Muscle of leg (tissue), 11 donors: Measurements from ENCODE around the gene ALB. TPM values are rescaled to one million over a fixed set of nuclear protein-coding genes. Genes with fewer than 3 reads are reported as not detected.

Experiments used
- DNase-seq: peaks from one replicate; pipeline ENCODE4 v3.0.0; 2013
- H3K27ac ChIP-seq: one replicate; pipeline ENCODE4 v1.5.1; 2013; ENCODE audit warnings: mild to moderate bottlenecking, low read length, control low read depth
- H3K27me3 ChIP-seq: one replicate; pipeline ENCODE4 v1.6.1; 2013; ENCODE audit warnings: low read length; ENCODE audit not compliant: control insufficient read depth, insufficient read depth
- H3K36me3 ChIP-seq: one replicate; pipeline ENCODE4 v1.6.1; 2013; ENCODE audit warnings: low read length; ENCODE audit not compliant: control insufficient read depth, insufficient read depth
- H3K4me1 ChIP-seq: one replicate; pipeline ENCODE4 v1.6.1; 2013; ENCODE audit warnings: low read length; ENCODE audit not compliant: control insufficient read depth, insufficient read depth
- H3K4me3 ChIP-seq: one replicate; pipeline ENCODE4 v1.5.1; 2013; ENCODE audit warnings: low read length, control low read depth
- H3K9me3 ChIP-seq: replicated peaks from 2 replicates; pipeline ENCODE4 v1.6.1; 2013; ENCODE audit warnings: low read depth, low read length; ENCODE audit not compliant: control insufficient read depth
- WGBS: methylation state at CpG from one replicate; pipeline ENCODE4 v1.1.5; 2013; ENCODE audit warnings: missing lambda C conversion rate; ENCODE audit not compliant: insufficient coverage; 5-methylcytosine and 5-hydroxymethylcytosine counted together
- polyA plus RNA-seq, 8 donors: library from polyadenylated mRNA; unstranded; fragments of 120-200 nt; gene quantifications; one replicate each; pipeline versions ENCODE4 v1.2.1 to v1.2.3, GENCODE V29; 2013; ENCODE audit warnings: inconsistent platforms in 1 of 8, low replicate concordance in 1 of 8; ENCODE audit not compliant: insufficient read length in 8 of 8, insufficient read depth in 1 of 8
- total RNA-seq: library from RNA; stranded (reverse); fragments of 120-200 nt; gene quantifications from one replicate; pipeline ENCODE4 v1.2.4, GENCODE V29; 2013

The ALB gene
- total and polyA plus RNA-seq, 9 donors = 0.72 to 376 (median 1.8) TPM

DNA sequence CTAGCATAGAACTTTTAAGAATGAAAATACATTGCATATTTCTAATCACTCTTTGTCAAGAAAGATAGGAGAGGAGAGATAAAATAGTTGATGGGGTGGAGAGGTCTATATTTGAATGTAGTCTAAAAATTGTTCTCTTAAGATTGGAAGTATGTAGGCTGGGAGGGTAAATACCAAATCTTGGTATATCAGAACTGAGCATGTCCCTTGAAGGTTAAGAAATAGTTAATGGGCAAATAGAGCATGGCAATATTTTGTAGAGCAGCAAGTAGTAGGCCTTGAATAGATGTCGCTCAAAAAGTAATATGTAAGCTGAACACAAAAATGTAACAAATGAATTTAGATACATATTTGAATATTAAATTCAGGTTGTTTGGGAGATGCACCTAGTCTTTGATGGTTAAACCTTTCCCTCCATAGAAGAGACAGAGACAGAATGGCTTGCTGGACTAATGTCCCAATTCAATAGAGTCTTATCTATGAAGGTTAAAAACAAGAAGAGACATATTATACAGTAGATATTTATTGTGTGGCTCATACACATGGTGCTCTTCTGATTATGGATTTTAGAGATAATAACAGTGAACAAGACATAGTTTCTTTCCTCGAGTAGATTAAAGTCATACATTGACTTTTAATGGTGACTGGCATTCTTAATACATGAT lies 12.5 kb downstream of the ALB start:
- WGBS = no CpG with 5 or more reads among the region's 2 CpGs
- Histone ChIP-seq H3K36me3 (no peaks in the 10 kb centered on the region), H3K27me3 (no peaks in the 10 kb centered on the region), H3K4me3 (no peak overlapping the region), H3K27ac (no peak overlapping the region), H3K4me1 (no peaks in the 10 kb centered on the region), H3K9me3 (no peaks in the 10 kb centered on the region)
- no peak for DNase-seq

DNA sequence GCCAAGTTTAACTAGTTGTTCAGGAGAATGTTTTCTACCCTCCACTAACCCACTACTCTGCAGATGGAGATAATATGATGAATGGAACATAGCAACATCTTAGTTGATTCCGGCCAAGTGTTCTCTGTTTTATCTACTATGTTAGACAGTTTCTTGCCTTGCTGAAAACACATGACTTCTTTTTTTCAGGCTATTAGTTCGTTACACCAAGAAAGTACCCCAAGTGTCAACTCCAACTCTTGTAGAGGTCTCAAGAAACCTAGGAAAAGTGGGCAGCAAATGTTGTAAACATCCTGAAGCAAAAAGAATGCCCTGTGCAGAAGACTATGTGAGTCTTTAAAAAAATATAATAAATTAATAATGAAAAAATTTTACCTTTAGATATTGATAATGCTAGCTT lies 13.3 kb downstream of the ALB start:
- no CpG with 5 or more reads among the region's 2 CpGs for WGBS
- no peaks in the 10 kb centered on the region for H3K4me1 ChIP-seq
- H3K9me3 ChIP-seq = no peaks in the 10 kb centered on the region
- no peak overlapping the region for H3K4me3 ChIP-seq
- H3K36me3 ChIP-seq = no peaks in the 10 kb centered on the region
- H3K27me3 ChIP-seq = no peaks in the 10 kb centered on the region
- no peak overlapping the region for H3K27ac ChIP-seq
- no peak for DNase-seq

DNA sequence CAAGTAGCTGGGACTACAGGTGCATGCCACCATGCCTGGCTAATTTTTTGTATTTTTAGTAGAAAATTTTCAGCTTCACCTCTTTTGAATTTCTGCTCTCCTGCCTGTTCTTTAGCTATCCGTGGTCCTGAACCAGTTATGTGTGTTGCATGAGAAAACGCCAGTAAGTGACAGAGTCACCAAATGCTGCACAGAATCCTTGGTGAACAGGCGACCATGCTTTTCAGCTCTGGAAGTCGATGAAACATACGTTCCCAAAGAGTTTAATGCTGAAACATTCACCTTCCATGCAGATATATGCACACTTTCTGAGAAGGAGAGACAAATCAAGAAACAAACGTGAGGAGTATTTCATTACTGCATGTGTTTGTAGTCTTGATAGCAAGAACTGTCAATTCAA lies 13.9 kb downstream of the ALB start:
- Histone ChIP-seq H3K4me3 (no peak overlapping the region), H3K27ac (no peak overlapping the region), H3K36me3 (no peaks in the 10 kb centered on the region), H3K27me3 (no peaks in the 10 kb centered on the region), H3K9me3 (no peaks in the 10 kb centered on the region), H3K4me1 (no peaks in the 10 kb centered on the region)
- 88% methylated on average over 2 of the region's 6 CpGs for WGBS
- DNase-seq = peak; percentile 1

DNA sequence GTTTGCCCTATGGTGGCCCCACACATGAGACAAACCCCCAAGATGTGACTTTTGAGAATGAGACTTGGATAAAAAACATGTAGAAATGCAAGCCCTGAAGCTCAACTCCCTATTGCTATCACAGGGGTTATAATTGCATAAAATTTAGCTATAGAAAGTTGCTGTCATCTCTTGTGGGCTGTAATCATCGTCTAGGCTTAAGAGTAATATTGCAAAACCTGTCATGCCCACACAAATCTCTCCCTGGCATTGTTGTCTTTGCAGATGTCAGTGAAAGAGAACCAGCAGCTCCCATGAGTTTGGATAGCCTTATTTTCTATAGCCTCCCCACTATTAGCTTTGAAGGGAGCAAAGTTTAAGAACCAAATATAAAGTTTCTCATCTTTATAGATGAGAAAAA lies 14.6 kb downstream of the ALB start:
- no peak for DNase-seq
- no peaks in the 10 kb centered on the region for H3K27me3 ChIP-seq
- no CpG with 5 or more reads among the region's 1 CpG for WGBS

DNA sequence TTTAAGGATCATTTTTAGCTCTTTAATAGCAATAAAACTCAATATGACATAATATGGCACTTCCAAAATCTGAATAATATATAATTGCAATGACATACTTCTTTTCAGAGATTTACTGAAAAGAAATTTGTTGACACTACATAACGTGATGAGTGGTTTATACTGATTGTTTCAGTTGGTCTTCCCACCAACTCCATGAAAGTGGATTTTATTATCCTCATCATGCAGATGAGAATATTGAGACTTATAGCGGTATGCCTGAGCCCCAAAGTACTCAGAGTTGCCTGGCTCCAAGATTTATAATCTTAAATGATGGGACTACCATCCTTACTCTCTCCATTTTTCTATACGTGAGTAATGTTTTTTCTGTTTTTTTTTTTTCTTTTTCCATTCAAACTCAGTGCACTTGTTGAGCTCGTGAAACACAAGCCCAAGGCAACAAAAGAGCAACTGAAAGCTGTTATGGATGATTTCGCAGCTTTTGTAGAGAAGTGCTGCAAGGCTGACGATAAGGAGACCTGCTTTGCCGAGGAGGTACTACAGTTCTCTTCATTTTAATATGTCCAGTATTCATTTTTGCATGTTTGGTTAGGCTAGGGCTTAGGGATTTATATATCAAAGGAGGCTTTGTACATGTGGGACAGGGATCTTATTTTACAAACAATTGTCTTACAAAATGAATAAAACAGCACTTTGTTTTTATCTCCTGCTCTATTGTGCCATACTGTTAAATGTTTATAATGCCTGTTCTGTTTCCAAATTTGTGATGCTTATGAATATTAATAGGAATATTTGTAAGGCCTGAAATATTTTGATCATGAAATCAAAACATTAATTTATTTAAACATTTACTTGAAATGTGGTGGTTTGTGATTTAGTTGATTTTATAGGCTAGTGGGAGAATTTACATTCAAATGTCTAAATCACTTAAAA lies 15.3 kb downstream of the ALB start:
- Histone ChIP-seq H3K36me3 (no peaks in the 10 kb centered on the region), H3K4me3 (no peak overlapping the region), H3K4me1 (no peaks in the 10 kb centered on the region), H3K27ac (no peak overlapping the region), H3K27me3 (no peaks in the 10 kb centered on the region), H3K9me3 (no peaks in the 10 kb centered on the region)
- WGBS = 100% methylated on average over 1 of the region's 7 CpGs
- DNase-seq = no peak

More for the DNA sequence above, 14.6 kb downstream of the ALB start:
- no peak overlapping the region for H3K4me3 ChIP-seq
- H3K36me3 ChIP-seq = no peaks in the 10 kb centered on the region
- H3K9me3 ChIP-seq = no peaks in the 10 kb centered on the region
- no peaks in the 10 kb centered on the region for H3K4me1 ChIP-seq
- no peak overlapping the region for H3K27ac ChIP-seq

DNA sequence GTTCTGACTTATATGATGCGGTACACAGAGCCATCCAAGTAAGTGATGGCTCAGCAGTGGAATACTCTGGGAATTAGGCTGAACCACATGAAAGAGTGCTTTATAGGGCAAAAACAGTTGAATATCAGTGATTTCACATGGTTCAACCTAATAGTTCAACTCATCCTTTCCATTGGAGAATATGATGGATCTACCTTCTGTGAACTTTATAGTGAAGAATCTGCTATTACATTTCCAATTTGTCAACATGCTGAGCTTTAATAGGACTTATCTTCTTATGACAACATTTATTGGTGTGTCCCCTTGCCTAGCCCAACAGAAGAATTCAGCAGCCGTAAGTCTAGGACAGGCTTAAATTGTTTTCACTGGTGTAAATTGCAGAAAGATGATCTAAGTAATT lies 16.5 kb downstream of the ALB start:
- no peaks in the 10 kb centered on the region for H3K36me3 ChIP-seq
- no peak overlapping the region for H3K4me3 ChIP-seq
- WGBS = 100% methylated on average over 1 of the region's 2 CpGs
- no peaks in the 10 kb centered on the region for H3K9me3 ChIP-seq
- H3K4me1 ChIP-seq = no peaks in the 10 kb centered on the region
- DNase-seq = no peak
- H3K27ac ChIP-seq = no peak overlapping the region
- H3K27me3 ChIP-seq = no peaks in the 10 kb centered on the region

DNA sequence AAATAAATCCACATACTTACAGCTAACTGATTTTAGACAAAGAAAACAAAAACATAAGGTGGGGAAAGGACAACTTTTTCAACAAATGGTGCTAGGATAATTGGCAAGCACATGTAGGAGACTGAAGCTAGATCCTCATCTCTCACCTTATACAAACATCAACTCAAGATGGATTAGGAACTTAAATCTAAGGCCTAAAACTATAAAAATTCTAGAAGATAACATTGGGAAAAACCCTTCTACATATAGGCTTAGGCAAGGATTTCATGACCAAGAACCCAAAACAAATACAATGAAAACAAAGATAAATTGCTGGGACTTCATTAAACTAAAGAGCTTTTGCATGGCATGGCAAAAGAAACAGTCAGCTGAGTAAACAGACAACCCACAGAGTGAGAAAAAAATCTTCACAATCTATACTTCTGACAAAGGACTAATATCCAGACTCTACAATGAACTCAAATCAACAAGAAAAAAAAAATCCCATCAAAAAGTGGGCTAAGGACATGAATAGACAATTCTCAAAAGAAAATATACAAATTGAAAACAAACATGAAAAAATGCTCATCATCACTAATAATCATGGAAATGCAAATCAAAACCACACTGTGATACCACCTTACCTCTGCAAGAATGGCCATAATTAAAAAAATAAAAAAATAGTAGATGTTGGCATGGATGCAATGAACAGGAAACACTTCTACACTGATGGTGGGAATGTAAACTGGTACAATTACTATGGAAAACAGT lies 17.8 kb downstream of the ALB start:
- no peak for DNase-seq
- Histone ChIP-seq H3K4me3 (no peak overlapping the region), H3K36me3 (no peaks in the 10 kb centered on the region), H3K27me3 (no peaks in the 10 kb centered on the region), H3K27ac (no peak overlapping the region), H3K9me3 (no peaks in the 10 kb centered on the region), H3K4me1 (no peaks in the 10 kb centered on the region)

DNA sequence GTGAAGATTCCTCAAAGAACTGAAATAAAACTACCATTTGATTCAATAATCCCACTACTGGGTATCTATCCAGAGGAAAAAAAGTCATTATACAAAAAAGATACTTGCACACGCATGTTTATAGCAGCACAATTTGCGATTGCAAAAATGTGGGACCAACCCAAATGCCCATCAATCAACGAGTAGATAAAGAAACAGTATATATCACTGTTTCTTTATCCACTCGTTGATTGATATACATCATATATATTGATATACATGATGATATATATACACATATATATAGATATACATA lies 18.3 kb downstream of the ALB start:
- Histone ChIP-seq H3K4me3 (no peak overlapping the region), H3K9me3 (no peaks in the 10 kb centered on the region), H3K27ac (no peak overlapping the region), H3K4me1 (no peaks in the 10 kb centered on the region), H3K36me3 (no peaks in the 10 kb centered on the region), H3K27me3 (no peaks in the 10 kb centered on the region)
- WGBS = no CpG with 5 or more reads among the region's 4 CpGs
- no peak for DNase-seq

DNA sequence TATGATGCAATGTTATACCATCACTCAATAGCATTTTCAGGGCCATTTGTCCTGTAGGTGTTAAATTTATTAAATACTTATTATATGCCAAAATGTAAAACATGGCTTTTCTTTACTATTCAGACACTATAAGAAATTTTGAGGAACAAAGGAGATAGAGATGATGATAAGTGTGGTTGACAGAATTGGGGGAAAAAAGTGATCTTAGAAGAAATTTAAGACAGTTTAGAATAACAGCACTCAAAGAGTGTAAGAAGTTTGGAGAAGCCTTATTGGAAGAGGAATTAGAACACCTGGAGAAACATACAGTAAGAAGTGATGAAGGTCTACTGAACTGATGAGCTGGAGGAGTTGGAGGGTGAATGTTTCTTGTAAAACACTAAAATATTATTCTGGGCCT lies 19.1 kb downstream of the ALB start:
- Histone ChIP-seq H3K27ac (no peak overlapping the region), H3K4me1 (no peaks in the 10 kb centered on the region), H3K36me3 (no peaks in the 10 kb centered on the region), H3K27me3 (no peaks in the 10 kb centered on the region), H3K9me3 (no peaks in the 10 kb centered on the region), H3K4me3 (no peak overlapping the region)
- DNase-seq = no peak

DNA sequence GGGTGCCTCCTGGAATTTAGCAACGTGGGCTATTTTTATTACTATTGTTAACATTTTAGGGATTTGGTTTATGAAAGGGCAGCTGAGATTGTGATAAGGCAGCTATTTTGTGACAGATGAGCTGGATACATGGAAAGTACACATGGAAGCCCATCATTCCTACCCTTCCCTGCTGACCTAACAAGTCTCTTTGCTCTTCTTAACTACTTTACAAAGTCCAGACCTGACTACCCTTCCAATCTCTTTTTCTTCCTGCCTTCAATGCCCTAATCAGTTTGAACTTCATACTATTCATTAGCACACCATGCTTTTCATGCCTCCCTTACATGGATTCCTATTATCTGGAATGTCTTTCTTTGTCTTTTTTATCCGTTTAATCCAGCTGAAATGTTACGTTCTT lies 22.6 kb downstream of the ALB start:
- H3K4me1 ChIP-seq = no peaks in the 10 kb centered on the region
- no peaks in the 10 kb centered on the region for H3K27me3 ChIP-seq
- no peak overlapping the region for H3K27ac ChIP-seq
- no CpG with 5 or more reads among the region's 3 CpGs for WGBS
- H3K36me3 ChIP-seq = no peaks in the 10 kb centered on the region
- DNase-seq = no peak
- H3K4me3 ChIP-seq = no peak overlapping the region
- H3K9me3 ChIP-seq = no peaks in the 10 kb centered on the region
